GM19468 (cell line): ENCODE measurements around the gene TSC22D3.
A peak's percentile ranks its signal among the peaks of the same experiment; 100 is the strongest.
"Not testable (repeated sequence)": the region's sequence is repeated elsewhere in the genome, so short reads cannot be mapped to it uniquely, and the experiment has no call there.

ENCODE experiments used
- ATAC-seq: cut with Tn5 transposase; IDR thresholded peaks from one replicate; pipeline ENCODE4 v1.9.1; 2021; ENCODE audit warnings: mild to moderate bottlenecking, moderate library complexity, moderate number of reproducible peaks; ENCODE audit not compliant: unreplicated experiment; ENCODE audit errors: extremely low read depth

The TSC22D3 gene

GRCh38 chrX:107775734-107776511 is at the start of gene TSC22D3:
Gene TSC22D3, minus strand, starts transcription at chrX:107775787. Its CDS starts 368 bp downstream, at chrX:107775419.
- no peak for ATAC-seq

GRCh38 chrX:107823456-107823855 is 47.9 kb upstream of the TSC22D3 start:
- ATAC-seq = no peak

GRCh38 chrX:107823042-107823441 is 47.5 kb upstream of the TSC22D3 start:
- ATAC-seq = no peak

- no peak for ATAC-seq
These were observed 43.4 kb upstream of the TSC22D3 start for GRCh38 chrX:107818900-107819521.

- not testable (repeated sequence) for ATAC-seq
These were observed 34.5 kb upstream of the TSC22D3 start for GRCh38 chrX:107810053-107810452.

GRCh38 chrX:107805179-107805578 is 29.6 kb upstream of the TSC22D3 start:
- ATAC-seq = no peak

- ATAC-seq = no peak
These were observed 28.8 kb upstream of the TSC22D3 start for GRCh38 chrX:107804427-107804826.

GRCh38 chrX:107787827-107788226 is 12.2 kb upstream of the TSC22D3 start:
- ATAC-seq = no peak

GRCh38 chrX:107780525-107780924 is 4.9 kb upstream of the TSC22D3 start:
- ATAC-seq = no peak

- ATAC-seq = no peak
These were observed 1.9 kb upstream of the TSC22D3 start, which contains the start of gene NCBP2L for GRCh38 chrX:107777536-107777832. Gene NCBP2L, plus strand, starts transcription at chrX:107777733. Its CDS starts 16,488 bp downstream, at chrX:107794221.

- peak; percentile 86 for ATAC-seq
These were observed 1.3 kb upstream of the TSC22D3 start for GRCh38 chrX:107776649-107777535.

GRCh38 chrX:107775000-107775733 is 420 bp downstream of the TSC22D3 start:
- ATAC-seq = no peak

GRCh38 chrX:107773906-107774435 is 1.6 kb downstream of the TSC22D3 start:
- no peak for ATAC-seq

GRCh38 chrX:107773206-107773605 is 2.4 kb downstream of the TSC22D3 start:
- ATAC-seq = no peak

- ATAC-seq = no peak
These were observed 5.8 kb downstream of the TSC22D3 start for GRCh38 chrX:107769581-107770317.

GRCh38 chrX:107768051-107768450 is 7.5 kb downstream of the TSC22D3 start:
- ATAC-seq = no peak

- no peak for ATAC-seq
These were observed 9.0 kb downstream of the TSC22D3 start for GRCh38 chrX:107766470-107767150.

GRCh38 chrX:107764845-107765608 is 10.6 kb downstream of the TSC22D3 start:
- ATAC-seq = no peak
